Lung (tissue), 12 donors: ENCODE measurements around the gene SPATC1L. TPM values are rescaled to one million over a fixed set of nuclear protein-coding genes. Genes with fewer than 3 reads are reported as not detected.
"Not testable (repeated sequence)": the region's sequence is repeated elsewhere in the genome, so short reads cannot be mapped to it uniquely, and the experiment has no call there.

ENCODE experiments used
- ATAC-seq: fragments of 200-7000 bp; cut with Tn5 transposase; one replicate; pipeline ENCODE4 v1.9.1; 2020; ENCODE audit warnings: moderate number of reproducible peaks; ENCODE audit not compliant: insufficient read depth, low FRiP score
- DNase-seq, 3 donors: peaks; one replicate each; pipeline ENCODE4 v3.0.0-alpha.2; 2013 to 2017
- H3K27ac ChIP-seq, 2 donors: one replicate each; pipeline ENCODE4 v1.5.1; 2013; ENCODE audit warnings: mild to moderate bottlenecking in 2 of 2, moderate library complexity in 2 of 2, control low read depth in 1 of 2, inconsistent platforms in 1 of 2, low read depth in 1 of 2, low read length in 1 of 2
- H3K27me3 ChIP-seq, 3 donors: one replicate each; pipeline ENCODE4 v1.5.1; 2013; ENCODE audit warnings: low read length in 2 of 3; ENCODE audit not compliant: control insufficient read depth in 3 of 3, insufficient read depth in 3 of 3
- H3K36me3 ChIP-seq, 4 donors: one replicate each; pipeline ENCODE4 v1.5.1; 2013; ENCODE audit warnings: low read length in 4 of 4, mild to moderate bottlenecking in 1 of 4, moderate library complexity in 1 of 4; ENCODE audit not compliant: control insufficient read depth in 4 of 4, insufficient read depth in 4 of 4
- H3K4me1 ChIP-seq, 5 donors: one replicate each; pipeline ENCODE4 v1.5.1; 2013; ENCODE audit warnings: low read length in 5 of 5, mild to moderate bottlenecking in 2 of 5, moderate library complexity in 1 of 5; ENCODE audit not compliant: control insufficient read depth in 5 of 5, insufficient read depth in 5 of 5
- H3K4me3 ChIP-seq: one replicate; pipeline ENCODE4 v1.5.1; 2013; ENCODE audit warnings: mild to moderate bottlenecking, control low read depth, moderate library complexity
- H3K9ac ChIP-seq, 2 donors: one replicate each; pipeline ENCODE4 v1.5.1; 2013; ENCODE audit warnings: low read length in 2 of 2, control low read depth in 1 of 2; ENCODE audit not compliant: insufficient read depth in 1 of 2
- H3K9me3 ChIP-seq, 4 donors: one replicate each; pipeline ENCODE4 v1.5.1; 2013; ENCODE audit warnings: low read length in 3 of 4, mild to moderate bottlenecking in 1 of 4, moderate library complexity in 1 of 4; ENCODE audit not compliant: control insufficient read depth in 4 of 4, insufficient read depth in 3 of 4
- CTCF ChIP-seq: IDR thresholded peaks from 2 replicates; pipeline ENCODE4 v1.5.1; 2012; ENCODE audit warnings: mild to moderate bottlenecking; ENCODE audit errors: control extremely low read depth, extremely low read depth
- WGBS, 2 donors: extraction: QIAGEN DNeasy Blood & Tissue Kit; methylation state at CpG; one replicate each; pipeline ENCODE4 v1.1.7; 2013; 5-methylcytosine and 5-hydroxymethylcytosine counted together
- polyA plus RNA-seq, 2 donors: library from polyadenylated mRNA; stranded (reverse); fragments of 200-250 nt; gene quantifications; one replicate each; pipeline ENCODE4 v1.2.1, GENCODE V29; 2013
- total RNA-seq, 2 donors: library from RNA; depleted of rRNA in 1 of 2; stranded (reverse); fragments of >200 nt in 1 of 2; gene quantifications; one replicate each; pipeline ENCODE4 v1.2.1, GENCODE V29; 2014 to 2021
- donor health status: control.
- donor health status: control.
- donor health status: Bipolar disorder and iron deficiency.
- donor health status: healthy.
- donor health status: DM: yes; HTN: yes; CAD: no.

SPATC1L gene
- total and polyA plus RNA-seq, 4 donors: 6.6 to 15.6 (median 11.0) TPM

DNA sequence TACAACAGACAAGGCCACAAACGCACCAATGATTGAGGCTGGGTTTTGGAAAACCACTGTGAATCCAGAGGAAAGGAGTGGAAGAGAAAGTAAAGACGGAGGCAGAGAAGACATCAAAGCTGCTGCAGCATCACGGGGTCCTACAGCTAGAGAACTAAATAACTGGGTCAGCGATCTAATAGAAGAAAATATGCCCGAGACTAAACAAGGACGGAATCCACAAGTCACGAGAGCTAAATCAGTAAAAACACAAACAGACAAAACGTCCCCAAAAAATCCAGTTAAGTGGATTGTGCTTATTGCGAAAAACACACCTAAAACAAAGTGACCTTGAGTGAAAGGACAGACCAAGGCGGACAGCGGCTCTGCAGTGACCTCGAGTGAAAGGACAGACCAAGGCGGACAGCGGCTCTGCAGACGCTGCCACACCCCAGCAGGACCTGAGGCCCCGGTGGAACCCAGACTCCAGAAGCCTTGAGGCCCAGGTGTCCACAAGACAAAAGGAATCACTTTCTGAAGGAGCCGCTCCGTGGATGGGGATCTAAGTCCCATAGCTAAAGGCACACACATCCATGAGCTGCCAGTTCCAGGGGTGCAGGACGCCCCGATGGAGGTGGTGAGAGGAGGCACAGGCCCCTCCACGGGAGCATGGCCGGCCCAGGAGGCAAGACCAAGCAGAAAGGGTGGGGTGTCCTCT lies 34.9 kb downstream of the SPATC1L start:
- H3K36me3 ChIP-seq: no peaks in the 10 kb centered on the region
- ATAC-seq (no peak), DNase-seq (peak in 1 of 3 donors; percentile 9)
- no peak for TF ChIP-seq CTCF
- H3K9me3 ChIP-seq: no peaks in the 10 kb centered on the region
- H3K9ac ChIP-seq: no peak overlapping the region
- no peak overlapping the region for H3K4me3 ChIP-seq
- no peak overlapping the region for H3K27ac ChIP-seq
- no peaks in the 10 kb centered on the region for H3K27me3 ChIP-seq
- H3K4me1 ChIP-seq: peaks cover 0 to 13% (median 6%) of the 10 kb centered on the region in 5 donors
- WGBS, 2 donors: 86 to 90% methylated on average over 22 of the region's 22 CpGs

- H3K9me3 ChIP-seq: no peaks in the 10 kb centered on the region
- no peak for ATAC-seq
- no peak for DNase-seq
- TF ChIP-seq CTCF: no peak
- no peaks in the 10 kb centered on the region for H3K36me3 ChIP-seq
- 89 to 94% methylated on average over 11 of the region's 11 CpGs for WGBS, 2 donors
- H3K4me1 ChIP-seq: peaks cover 0 to 13% (median 0%) of the 10 kb centered on the region in 5 donors
- no peaks in the 10 kb centered on the region for H3K27me3 ChIP-seq
- no peak overlapping the region for H3K27ac ChIP-seq
- H3K9ac ChIP-seq: no peak overlapping the region
- H3K4me3 ChIP-seq: no peak overlapping the region
These were observed 36.2 kb downstream of the SPATC1L start for GRCh38 chr21:46148106-46148505.

DNA sequence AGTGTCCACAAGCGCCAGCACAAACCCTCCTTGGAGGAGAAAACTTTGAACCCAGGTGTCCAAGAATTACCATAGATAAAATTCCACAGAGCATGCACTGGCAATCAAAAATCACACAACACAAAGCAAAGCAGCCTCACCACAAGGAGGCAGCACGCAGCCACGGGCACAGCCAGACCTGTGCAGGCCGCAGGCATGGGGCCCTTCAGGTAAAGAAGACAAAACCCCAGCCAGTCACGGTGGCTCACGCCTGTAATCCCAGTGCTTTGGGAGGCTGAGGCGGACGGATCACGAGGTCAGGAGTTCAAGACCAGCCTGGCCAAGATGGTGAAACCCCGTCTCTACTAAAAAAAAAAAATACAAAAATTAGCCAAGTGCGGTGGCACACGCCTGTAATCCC lies 36.8 kb downstream of the SPATC1L start:
- not testable (repeated sequence) for H3K27ac ChIP-seq, H3K4me1 ChIP-seq, H3K9me3 ChIP-seq, H3K27me3 ChIP-seq, ATAC-seq, H3K4me3 ChIP-seq, H3K9ac ChIP-seq, H3K36me3 ChIP-seq
- DNase-seq: peak in 1 of 3 donors; percentile 15
- WGBS, 2 donors: 75 to 77% methylated on average over 12 of the region's 12 CpGs

- peak in 1 of 3 donors; percentile 4 for DNase-seq
- no peak for ATAC-seq
- Histone ChIP-seq H3K36me3 (no peaks in the 10 kb centered on the region), H3K9ac (no peak overlapping the region), H3K4me1 (peaks cover 0 to 6% (median 0%) of the 10 kb centered on the region in 5 donors), H3K27ac (no peak overlapping the region), H3K4me3 (no peak overlapping the region), H3K9me3 (no peaks in the 10 kb centered on the region), H3K27me3 (no peaks in the 10 kb centered on the region)
- no peak for TF ChIP-seq CTCF
- 83 to 89% methylated on average over 14 of the region's 14 CpGs for WGBS, 2 donors
These were observed 37.4 kb downstream of the SPATC1L start for GRCh38 chr21:46146856-46147255.
